GM19455 (cell line): Measurements from ENCODE around the gene PAN3.

ENCODE experiments used
- ATAC-seq: cut with Tn5 transposase; IDR thresholded peaks from one replicate; pipeline ENCODE4 v1.9.1; 2021; ENCODE audit not compliant: unreplicated experiment

The PAN3 gene

DNA sequence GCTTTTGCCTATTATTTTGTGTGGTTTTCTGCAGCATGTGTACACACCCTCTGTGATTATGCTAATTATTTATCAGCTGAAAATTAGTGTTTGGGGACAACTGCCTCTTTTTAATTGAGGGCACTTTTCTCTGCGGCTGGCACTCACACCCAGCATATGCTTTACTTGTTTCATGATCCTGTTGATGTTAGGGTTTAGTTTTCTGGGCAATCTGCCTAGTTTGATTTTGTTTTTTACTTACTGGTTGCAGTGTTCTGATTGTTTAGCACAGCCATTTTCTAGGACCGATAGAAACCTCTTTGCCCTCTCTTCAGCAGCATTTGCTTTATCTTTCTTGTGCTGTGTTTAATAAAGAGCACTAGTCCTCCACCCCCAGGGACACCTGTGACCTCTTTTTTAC lies 161.6 kb downstream of the PAN3 start:
- no peak for ATAC-seq

DNA sequence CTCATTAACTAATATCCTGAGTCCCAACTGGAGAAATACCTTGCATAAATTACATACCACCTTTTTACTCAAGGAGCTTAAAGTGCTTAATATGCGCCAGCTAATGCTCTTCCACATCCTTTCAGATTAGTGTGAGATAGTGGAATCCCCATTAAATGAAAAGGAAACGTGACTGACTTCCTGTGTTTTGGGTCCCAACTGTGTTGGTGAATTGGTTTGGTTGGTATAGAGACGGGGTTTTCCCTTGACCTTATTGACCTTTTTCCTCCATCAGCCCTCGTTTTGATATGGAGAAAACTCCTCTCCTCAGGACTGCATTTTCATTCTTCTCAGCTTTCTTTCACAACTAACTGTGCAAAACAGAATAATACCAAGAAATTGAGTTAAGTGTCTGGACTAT lies 163.5 kb downstream of the PAN3 start:
- no peak for ATAC-seq

DNA sequence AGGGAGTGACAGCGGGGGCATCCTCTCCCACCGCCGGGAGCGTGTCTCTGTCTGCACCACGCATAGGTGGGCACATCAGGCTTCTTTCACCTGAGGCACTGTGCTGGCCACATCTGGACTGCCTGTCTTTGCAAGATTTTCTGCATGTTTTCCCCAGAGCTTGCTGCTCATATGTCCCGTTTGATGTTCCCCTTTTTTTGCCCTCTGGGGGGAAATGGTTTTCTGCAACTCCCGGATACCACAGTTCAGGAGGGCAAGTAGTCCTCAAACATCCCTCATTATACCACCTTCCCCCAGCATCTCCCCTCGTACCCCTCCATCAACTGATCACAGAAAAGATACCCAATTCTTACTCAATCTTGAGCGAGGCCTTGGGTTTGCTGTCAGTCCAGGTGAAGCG lies 168.0 kb downstream of the PAN3 start:
- no peak for ATAC-seq

- ATAC-seq: no peak
These were observed 175.2 kb downstream of the PAN3 start for GRCh38 chr13:28313579-28313978.

GRCh38 chr13:28314879-28315278 lies 176.5 kb downstream of the PAN3 start:
- ATAC-seq: no peak

- ATAC-seq: no peak
These were observed 177.8 kb downstream of the PAN3 start for GRCh38 chr13:28316129-28316528.

DNA sequence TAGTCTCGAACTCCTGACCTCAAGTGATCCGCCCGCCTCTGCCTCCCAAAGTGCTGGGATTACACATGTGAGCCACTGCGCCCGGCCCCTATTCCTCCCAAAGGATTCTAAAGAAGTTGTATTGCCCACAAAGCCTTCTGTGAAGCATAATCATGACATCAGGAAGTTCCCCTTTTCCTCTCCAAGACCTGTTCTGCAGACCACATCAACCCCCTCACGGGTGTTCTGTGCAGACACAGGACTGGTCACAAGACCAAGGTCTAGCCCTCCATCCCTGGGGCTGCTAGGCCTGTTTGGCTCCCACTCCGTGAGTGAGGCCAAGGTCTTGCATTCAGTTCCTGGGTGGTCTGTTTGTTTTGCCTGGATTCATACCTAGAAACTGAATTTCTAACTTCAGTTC lies 178.5 kb downstream of the PAN3 start:
- ATAC-seq: no peak

DNA sequence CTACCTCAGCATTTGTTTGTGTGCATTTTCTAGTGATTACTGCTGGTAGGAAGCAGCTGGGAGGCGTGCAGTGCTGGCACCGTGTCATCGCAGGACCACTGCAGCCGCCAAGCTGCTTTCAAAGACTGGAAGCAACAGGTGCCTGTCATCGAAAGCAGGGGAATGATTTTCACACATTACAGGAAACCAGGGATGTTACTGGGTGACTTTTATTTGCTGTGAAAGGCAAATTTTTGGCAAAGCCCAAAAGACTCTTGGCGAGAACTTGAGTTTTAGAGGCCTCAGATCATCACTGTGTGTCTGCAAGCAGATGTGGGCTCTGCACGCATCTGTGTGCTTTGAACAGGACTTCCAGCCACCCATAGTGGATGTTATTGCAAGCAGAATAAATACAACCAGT lies 180.2 kb downstream of the PAN3 start:
- ATAC-seq: no peak

DNA sequence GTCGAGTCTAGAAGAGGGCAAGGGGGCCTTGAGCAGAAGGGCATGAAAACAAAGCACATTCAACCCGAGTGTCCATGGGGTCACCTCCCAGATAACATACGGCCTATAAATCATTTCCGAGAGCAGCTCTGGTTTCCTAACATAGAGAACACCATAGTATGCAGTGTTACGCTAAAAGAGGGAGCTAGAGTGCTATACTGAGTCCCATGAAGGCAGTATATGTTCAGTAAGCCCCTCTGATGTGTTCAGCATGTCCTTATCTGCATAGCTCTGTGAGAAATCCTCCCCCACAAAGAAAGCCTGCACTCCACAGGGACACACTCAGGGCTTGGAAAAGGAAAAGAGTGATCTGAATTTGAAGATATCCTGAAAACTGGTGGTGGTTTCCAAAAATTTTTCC lies 181.2 kb downstream of the PAN3 start:
- no peak for ATAC-seq

DNA sequence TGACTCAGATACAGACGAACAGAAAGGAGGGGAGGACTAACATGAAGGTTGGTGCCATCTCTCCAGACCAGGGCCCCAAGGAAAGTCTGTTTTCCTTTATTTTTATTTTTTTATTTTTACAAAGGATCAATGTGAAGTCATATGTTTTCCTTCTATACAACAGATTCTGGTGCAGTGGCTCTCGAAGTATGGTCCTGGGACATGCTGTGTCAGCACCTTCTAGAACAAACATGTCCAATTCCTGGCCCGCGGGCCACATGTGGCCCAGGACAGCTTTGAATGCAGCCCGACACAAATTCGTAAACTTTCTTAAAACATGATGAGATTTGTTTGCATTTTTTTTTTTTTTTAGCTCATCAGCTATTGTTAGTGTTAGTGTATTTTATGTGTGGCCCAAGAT lies 181.9 kb downstream of the PAN3 start:
- ATAC-seq: no peak

- ATAC-seq: no peak
These were observed 182.7 kb downstream of the PAN3 start for GRCh38 chr13:28320884-28321574.

DNA sequence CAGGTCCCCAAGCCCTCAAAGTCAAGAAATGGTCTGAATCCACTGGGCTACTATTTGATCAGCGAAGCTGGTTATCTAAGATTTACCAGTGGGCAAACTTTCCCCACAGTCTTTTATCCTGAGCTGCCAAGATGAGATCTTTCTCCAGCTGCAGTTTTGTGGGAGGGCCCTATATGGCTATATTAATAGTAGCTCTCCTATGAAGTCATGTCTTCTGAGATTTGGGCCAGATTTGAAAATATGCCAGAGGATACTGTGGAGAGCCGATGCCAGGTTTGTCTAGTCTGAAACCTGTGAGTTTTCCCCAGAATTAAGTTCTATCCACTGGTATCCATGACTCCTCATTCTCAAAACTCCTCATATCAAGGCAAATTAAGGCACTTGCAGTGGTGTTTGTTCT lies 183.4 kb downstream of the PAN3 start:
- no peak for ATAC-seq

- no peak for ATAC-seq
These were observed 184.0 kb downstream of the PAN3 start for GRCh38 chr13:28322256-28322905.

DNA sequence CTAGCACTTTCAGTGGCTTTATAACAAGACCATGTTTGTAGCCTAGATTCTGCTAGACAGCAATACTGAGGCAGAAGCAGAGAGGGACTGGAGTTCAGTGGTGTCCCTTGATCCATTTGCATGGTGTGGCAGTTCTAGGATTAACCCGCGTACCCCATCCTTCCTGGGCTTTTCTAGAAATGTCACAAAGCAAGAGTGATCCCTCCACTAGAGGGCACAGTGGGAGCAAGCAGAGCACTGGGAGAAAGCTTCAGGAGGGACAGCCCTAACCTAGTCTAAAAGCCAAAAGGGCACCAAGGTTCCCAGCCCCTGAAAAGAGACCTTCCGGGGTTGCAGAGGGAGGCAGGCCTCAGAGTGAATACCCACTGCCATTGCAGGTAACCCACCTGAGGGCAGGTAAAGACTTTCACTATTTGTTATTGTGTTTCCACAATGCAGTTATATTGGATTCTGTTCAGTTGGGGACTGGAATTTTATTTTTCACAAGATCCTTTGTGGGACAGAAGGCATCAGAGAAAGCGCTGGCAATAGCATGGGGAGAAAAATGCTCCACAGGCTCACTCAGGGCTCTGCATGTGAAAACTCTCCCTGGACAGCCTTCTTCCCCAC lies 185.9 kb downstream of the PAN3 start:
- ATAC-seq: no peak

DNA sequence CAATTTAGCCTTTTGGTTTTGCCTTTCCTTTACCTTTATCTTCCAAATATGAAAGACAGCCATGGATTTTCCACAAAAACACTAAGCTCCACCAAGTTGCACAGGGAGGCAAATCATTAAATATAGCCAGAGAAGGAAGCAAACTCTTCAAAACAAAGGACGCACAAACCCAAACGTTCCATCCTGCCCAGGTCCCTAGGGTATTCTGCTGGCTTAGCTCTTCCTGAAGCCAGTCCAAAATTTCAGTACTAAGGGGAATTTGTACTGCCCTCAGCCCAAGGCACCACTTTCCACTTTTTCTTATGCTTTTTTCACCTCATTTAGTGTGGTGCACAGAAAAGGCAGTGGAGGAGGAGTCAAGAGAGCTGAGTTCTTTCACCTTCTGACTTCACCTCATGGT lies 186.7 kb downstream of the PAN3 start:
- ATAC-seq: no peak

DNA sequence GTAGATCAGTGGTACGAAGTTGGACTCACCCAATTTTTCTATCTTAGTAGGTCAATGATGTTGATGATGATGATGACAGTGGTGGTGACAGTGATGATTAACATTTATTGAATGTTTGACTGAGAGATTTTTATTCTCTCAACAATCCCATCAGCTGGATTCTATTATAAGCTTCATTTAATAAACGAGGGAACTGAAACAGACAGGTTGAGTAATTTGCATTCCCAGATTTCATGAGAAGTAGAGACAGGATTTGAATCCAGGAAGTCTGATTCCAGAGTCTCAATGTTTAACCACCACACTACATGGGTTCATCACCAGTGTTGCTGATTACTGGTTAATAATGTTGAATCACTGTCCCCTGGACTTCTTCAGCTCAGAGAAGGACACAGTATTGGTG lies 187.7 kb downstream of the PAN3 start:
- ATAC-seq: no peak

- ATAC-seq: no peak
These were observed 189.3 kb downstream of the PAN3 start for GRCh38 chr13:28327373-28328270.

- no peak for ATAC-seq
These were observed 189.9 kb downstream of the PAN3 start for GRCh38 chr13:28328271-28328607.

DNA sequence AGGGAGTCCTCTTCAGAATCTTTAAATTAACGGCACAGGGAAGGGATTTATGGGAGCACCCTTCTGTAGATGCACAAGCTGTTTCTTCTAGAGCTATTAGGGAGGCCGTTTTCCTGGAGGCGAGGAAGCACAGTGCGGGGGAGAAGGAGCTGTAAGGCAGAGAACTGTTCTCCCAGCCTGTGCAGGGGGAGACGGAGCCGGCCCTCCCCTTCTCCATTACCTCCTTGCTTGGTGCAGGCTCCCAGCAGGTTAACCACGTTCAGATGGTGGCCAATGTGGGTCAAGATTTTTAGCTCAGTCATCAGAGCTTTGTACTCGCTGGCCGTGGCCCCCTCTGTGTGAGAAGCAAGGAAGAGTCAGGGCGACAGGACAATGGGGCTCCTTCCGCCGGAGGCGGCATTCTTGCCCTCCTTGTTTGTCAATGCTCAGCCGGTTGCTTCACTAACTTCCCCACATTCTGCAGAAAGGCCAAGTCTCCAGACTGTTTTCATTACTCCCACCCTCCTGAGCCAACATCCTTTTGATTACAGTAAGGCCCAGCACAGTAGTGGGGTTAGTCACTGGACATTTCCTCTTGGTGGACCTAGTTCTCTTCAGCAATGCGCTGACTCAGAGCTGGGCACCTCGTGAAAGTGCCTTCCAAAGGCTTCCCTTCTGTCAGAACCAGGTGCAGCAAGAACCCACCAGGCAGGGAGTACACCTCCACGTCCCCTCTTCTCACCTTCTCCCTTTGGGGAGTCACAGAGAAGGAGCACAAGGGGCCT lies 191.2 kb downstream of the PAN3 start:
- ATAC-seq: no peak

DNA sequence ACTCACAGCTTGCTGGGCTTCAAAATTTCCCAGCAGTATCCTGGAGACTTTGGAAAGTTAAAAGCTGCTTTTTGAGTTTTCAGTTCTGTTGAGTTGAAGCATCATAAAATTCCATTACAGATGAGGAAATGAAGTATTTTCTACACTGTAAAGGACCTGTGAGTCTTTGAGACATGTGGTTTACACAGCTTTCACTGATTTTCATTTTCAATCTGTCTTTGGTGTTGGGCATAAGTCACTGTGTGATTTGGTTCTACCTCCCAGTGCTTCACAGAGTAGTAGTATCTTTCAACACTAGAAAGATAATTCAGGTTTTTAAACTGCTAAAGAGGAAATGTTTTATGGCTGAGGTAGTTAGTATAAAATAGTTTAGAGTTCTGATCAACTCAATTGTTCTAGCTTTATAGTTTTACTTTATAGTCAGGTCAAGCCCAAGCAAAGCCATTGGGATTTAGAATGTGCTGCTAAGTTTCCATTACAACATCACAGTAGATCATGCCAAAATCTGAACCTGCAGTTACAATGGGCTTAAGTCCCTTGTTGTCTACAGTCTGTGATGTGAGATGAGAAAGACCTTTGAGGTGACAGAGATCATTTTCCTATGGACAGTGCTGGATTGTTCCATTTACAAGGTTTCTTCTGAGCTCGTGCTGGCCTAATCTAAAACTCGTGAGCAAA lies 195.0 kb downstream of the PAN3 start:
- ATAC-seq: no peak
